GM08714 (cell line): ENCODE results near the gene MBOAT2.
"Not testable (repeated sequence)": the region's sequence is repeated elsewhere in the genome, so short reads cannot be mapped to it uniquely, and the experiment has no call there.

ENCODE experiments used
- H3K4me3 ChIP-seq: fragments of 200-500 bp; sonication (Bioruptor generic); 2 replicates; pipeline ENCODE4 v1.5.1; 2014; ENCODE audit warnings: mild to moderate bottlenecking, low read length, inconsistent platforms
- ZNF274 ChIP-seq: IDR thresholded peaks from 2 replicates; pipeline ENCODE4 v1.6.1; 2012; ENCODE audit warnings: mild to moderate bottlenecking, low read depth, low read length

The MBOAT2 gene

DNA sequence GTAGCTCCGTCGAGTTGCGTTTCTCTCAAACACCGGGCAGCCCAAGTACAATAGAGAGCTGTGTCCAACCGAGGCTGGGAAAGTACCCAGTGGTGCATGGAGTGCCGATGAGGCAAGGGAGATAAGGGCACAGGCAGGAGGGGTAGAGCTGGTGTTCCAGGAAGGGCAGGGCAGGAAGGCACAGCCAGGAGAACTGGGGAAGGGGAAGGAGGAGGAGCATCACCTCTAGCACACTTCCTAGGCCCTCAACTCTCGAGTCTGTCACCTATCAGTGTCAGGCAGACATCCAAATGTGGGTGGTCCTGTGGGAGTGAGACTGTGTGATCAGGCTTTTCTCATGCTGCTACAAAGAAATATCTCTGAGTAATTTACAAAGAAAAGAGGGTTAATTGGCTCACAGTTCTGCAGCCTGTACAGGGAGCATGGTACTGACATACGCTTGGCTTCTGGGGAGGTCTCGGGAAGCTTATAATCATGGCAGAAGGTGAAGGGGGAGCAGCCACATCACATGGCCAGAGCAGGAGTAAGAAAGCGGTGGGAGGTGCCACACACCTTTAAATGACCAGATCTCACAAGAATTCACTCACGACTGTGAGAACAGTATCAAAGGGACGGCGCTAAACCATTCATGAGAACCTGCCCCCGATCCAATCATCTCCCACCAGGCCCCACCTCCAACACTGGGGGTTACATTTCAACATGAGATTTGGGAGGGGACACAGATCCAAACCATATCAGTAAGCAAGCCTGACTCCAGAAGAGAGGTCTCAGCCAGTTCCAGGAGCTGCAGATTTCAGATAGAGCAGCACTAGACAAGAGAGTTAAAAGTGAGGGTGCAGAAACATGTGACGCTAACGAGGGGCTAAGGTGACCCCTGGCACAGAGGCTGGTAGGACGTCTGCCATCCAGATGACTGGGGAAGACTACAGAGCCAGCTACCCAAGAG lies 75.7 kb downstream of the MBOAT2 start:
- no peak overlapping the region for H3K4me3 ChIP-seq
- TF ChIP-seq ZNF274 = no peak

DNA sequence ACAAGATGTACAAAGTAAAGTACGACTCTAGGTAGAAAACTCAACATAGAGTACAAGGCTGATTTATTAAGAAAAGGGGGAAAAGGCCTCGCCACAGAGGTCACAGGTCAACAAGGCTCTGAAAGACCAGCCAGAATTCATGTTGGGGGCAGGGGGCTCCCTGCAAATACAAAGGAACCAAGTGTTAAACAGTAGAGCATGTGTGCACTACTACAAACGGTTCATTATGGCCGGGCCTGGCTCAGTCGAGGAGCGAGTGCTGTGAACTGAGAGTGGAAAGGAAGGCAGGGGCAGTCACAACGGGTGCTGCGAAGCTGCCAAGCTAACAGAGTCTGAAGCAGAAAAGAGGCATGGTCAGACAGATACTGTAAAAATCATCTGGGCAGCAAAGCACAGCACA lies 77.1 kb downstream of the MBOAT2 start:
- H3K4me3 ChIP-seq = no peak overlapping the region
- no peak for TF ChIP-seq ZNF274

DNA sequence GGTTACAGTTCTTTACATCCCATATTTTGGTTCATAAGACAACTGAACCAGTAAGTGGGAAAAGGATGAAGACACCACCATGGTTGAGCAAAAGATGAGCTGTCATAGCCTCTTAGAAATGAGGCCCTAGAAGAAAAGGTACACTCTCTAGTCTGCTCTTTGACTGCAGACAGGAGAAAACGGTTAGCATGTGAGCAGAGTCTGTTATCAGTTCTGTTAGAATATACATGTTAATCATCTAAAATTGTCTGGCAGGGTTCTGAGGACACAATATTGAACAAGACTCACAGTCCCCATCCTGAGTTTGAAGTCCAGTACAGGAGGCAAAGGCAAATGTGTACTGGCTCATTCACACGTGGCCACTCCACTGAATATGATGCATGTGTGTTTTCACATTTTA lies 78.1 kb downstream of the MBOAT2 start:
- TF ChIP-seq ZNF274 = no peak
- H3K4me3 ChIP-seq = no peak overlapping the region

DNA sequence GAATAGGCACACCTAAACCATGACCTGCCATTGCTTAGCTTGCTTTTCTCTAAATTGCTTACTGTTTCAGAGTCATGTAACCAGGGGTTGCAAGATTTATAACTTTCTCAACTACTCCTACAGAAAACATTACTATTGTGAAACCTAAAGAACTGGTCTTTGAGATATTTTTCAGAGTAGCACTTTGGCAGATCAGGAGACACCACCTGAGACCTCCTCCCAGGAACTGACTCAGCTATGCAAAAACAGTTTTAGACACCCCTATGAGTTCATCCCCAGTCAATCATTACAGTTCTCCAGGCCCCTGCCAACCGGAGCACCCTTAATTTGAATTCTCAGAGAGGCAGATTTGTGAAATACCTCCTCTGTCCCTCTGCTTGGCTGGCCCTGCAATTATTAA lies 80.3 kb downstream of the MBOAT2 start:
- no peak for TF ChIP-seq ZNF274
- H3K4me3 ChIP-seq = no peak overlapping the region

DNA sequence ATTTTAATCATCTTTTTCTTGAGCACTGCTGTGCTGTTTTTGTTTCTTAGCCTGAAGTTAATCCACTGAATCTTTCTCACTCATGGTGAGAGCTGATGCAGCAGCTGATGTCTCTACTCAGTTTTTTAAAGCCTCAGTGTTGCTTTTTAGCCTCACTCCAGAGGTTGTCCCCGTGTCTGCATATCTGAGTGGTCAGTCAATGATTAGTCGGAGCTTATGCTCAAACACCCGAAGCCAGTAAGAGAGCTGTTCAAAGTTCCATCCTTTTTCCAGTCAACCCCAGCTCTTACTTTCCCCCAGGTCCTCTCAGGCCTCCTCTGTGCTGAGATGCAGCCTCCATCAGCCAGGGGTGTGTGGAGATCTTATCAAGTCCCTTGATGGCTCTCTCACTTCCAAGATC lies 81.1 kb downstream of the MBOAT2 start:
- no peak for TF ChIP-seq ZNF274
- H3K4me3 ChIP-seq = no peak overlapping the region

DNA sequence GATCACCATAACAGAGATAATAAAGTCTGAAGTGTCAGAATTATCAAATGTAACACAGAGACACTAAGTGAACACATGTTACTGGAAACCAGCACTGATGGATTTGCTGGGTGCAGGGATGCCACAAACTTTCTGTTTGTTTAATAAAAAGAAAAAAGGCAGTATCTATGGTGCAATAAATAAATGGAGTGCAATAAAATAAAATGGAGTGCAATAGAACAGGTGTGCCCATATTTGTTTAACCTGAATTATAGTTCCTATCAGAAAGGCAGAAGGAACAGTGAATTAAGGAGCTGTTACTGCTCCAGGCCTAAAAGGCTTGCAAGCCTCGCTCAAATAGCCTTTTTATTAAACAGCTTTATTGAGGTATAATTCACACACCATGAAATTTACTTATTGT lies 85.1 kb downstream of the MBOAT2 start:
- no peak for TF ChIP-seq ZNF274
- H3K4me3 ChIP-seq = no peak overlapping the region

DNA sequence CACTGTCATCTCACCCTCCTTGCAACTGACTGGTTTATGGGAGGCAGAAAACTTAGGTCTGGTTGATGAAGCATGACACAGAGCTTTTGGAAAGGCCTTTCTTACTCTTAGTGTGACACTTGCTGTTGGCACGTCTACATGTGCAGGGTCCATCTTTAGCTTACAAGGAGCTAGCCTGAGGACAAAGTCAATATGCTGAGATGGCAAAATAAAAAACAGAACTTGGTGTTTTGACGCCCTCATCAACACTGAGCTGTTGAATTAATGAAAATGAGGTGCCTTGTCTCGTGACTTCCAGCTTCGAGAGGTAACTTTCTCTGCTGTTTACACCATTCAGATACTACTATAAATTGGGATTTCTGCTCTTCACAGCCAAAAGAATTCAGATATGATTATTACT lies 87.5 kb downstream of the MBOAT2 start:
- H3K4me3 ChIP-seq = no peak overlapping the region
- TF ChIP-seq ZNF274 = no peak

DNA sequence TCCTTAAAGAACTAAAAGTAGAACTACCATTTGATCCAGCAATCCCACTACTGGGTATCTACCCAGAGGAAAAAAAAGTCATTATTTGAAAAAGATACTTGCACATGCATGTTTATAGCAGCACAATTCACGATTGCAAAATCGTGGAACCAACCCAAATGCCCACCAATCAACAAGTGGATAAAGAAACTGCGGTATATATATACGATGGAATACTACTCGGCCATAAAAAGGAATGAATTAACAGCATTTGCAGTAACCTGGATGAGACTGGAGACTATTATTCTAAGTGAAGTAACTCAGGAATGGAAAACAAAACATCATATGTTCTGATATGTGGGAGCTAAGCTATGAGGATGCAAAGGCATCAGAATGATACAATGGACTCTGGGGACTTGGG lies 89.7 kb downstream of the MBOAT2 start:
- not testable (repeated sequence) for H3K4me3 ChIP-seq

DNA sequence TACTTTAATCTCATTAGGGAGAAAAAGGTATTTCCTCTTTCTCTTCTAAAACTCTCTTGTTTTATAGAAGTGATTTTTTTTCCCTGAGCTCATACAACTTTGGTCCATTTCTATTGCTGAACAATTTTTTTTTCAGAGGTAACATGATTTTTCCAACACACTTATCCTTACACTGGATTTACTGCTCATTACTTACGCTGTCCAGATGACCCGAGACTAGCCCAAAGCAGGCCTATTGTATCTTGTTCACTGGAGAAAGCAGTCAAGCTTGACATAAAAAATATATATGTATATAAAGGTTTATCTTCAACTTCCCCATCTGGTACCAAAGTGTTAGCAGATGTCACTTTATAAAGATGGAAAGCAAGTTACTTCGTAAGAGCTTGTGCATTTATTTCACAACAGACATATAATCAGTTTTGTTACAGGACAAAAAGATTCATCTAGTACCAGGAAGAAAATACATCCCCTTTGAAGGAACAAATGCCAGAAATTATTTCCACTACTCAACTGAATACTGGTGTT lies 95.7 kb downstream of the MBOAT2 start:
- H3K4me3 ChIP-seq = no peak overlapping the region

DNA sequence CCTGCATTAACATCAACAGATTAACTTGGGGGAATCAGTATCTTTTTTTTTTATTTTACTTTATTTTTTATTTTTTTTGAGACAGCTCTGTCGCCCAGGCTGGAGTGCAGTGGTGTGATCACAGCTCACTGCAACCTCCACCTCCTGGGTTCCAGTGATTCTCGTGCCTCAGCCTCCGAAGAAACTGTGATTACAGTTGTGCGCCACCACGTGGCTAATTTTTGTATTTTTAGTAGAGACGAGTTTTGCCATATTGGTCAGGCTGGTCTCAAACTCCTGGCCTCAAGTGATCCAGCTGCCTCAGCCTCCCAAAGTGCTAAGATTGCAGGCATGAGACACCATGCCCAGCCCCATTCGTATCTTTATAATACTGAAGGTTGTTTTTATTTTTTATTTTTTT lies 99.6 kb downstream of the MBOAT2 start:
- H3K4me3 ChIP-seq = not testable (repeated sequence)

More for the DNA sequence above, 95.7 kb downstream of the MBOAT2 start:
- TF ChIP-seq ZNF274 = no peak

DNA sequence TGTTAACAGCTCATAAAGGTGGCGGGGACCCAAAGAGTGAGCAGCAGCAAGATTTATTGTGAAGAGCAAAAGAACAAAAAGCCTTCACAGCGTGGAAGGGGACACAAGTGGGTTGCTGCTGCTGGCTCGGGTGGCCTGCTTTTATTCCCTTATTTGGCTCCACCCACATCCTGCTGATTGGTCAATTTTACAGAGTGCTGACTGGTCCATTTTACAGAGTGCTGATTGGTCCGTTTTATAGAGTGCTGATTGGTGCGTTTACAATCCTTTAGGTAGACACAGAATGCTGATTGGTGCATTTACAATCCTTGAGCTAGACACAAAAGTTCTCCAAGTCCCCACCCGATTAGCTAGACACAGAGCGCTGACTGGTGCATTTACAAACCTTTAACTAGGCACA lies 100.7 kb downstream of the MBOAT2 start:
- H3K4me3 ChIP-seq = not testable (repeated sequence)

DNA sequence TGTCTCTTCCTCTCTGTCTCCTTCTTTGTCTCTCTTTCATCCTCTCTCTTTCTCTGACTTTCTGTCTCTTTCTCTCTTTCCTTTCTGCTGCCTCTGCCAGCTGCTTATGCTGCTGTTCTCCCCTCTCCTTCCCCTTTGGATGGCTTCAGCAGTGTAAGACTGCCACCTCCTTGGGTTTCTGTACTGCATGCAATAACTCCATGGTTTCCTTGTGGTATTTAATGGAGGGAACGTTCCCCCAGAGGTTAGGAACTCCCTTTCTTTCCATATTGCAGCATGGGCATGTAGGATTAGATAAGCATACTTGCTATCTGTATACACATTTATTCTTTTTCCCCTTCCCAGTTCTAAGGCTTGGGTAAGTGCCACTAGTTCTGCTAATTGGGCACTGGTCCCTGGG lies 106.3 kb downstream of the MBOAT2 start:
- not testable (repeated sequence) for H3K4me3 ChIP-seq

DNA sequence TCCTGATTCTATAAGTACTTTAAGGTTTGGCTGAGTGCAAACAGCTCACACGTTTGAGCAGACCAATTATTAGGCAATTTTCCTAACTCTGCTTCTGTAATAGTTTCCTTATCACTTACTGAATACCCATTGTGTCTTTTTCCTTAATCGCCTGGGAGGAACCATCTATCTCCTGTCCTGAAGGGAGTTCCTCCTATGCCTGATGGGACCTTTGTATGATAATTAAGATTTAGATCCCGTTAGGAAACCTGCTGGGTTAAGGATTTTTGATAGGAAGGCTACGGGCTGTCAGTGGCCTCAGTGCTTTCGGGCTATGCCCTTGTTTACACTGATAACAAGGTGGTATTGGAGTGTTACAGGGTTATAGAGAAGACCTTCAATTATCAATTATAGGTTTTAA lies 106.8 kb downstream of the MBOAT2 start:
- not testable (repeated sequence) for H3K4me3 ChIP-seq

DNA sequence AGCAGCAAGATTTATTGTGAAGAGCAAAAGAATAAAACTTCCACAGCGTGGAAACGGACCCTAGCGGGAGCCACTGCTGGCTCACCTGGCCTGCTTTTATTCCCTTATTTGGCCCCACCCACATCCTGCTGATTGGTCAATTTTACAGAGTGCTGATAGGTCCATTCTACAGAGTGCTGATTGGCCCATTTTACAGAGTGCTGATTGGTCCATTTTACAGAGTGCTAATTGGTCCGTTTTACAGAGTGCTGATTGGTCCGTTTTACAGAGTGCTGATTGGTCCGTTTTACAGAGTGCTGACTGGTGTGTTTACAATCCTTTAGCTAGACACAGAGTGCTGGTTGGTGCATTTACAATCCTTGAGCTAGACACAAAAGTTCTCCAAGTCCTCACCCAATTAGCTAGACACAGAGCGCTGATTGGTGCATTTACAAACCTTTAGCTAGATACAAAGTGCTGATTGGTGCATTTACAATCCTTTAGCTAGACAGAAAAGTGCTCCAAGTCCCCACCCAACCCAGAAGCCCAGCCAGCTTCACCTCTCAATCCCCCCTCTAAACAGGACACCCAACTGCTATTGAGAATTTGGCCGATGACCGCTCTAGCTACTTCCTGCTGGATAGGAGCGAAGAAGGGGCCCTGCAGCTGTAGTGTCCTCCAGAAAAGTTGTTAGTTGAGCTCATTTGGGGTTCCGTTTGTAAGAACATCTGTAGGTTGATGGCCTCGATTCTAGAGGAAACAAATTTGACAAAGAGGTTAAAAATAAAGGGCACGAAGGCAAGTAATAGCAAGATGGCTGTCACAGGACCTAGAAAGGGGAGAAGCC lies 108.2 kb downstream of the MBOAT2 start:
- not testable (repeated sequence) for H3K4me3 ChIP-seq
